Activated CD8-positive, alpha-beta memory T cell treated with anti-CD3 and anti-CD28 coated beads for 48 hours (primary cell): ENCODE measurements around the gene LSP1.
A peak's percentile ranks its signal among the peaks of the same experiment; 100 is the strongest.

ENCODE experiments used
- DNase-seq, 3 experiments: peaks; one replicate each; pipeline ENCODE4 v3.0.0-alpha.2; 2020; ENCODE audit warnings: low read depth in 2 of 3, low spot score in 2 of 3

Gene LSP1

DNA sequence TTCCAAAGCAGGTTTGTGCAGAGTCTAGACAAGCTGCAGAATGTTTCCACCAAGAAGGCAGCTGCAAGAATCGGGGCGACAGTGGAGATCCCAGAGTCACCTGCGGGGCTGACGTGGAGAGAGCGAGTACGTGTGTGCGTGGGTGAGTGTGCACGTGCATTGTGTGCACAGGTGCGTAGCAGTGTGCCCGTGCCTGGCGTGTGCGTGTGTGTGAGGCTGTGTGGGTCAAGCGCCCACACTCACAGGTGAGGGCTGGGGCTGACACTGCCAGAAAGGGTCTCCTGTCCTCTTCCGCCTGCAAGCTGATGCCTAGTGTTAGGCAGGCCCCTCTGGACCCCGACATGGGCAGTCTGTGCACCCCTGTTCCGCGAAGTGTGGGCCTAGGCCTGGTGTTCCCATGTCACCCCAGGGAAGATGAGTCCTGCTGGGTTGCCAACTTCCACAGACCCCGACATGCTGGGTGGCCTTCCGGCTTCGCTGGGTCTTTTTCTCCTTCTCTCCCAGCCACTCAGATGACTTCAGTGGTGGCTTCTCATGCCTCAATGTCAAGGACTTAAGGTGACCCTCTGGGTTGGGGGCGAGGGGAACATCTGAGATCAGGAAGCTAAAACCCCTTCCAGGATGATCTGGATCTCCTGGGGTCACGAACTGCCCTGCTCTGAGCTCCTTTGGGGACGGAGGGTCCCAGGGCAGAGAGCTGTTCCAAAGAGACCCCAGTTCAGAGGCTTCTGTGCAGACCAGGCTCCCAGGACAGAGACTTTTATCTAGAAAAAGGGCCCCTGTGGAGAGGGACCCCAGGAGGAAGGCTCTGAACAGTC, 28.5 kb upstream of the LSP1 start:
- DNase-seq = no peak

DNA sequence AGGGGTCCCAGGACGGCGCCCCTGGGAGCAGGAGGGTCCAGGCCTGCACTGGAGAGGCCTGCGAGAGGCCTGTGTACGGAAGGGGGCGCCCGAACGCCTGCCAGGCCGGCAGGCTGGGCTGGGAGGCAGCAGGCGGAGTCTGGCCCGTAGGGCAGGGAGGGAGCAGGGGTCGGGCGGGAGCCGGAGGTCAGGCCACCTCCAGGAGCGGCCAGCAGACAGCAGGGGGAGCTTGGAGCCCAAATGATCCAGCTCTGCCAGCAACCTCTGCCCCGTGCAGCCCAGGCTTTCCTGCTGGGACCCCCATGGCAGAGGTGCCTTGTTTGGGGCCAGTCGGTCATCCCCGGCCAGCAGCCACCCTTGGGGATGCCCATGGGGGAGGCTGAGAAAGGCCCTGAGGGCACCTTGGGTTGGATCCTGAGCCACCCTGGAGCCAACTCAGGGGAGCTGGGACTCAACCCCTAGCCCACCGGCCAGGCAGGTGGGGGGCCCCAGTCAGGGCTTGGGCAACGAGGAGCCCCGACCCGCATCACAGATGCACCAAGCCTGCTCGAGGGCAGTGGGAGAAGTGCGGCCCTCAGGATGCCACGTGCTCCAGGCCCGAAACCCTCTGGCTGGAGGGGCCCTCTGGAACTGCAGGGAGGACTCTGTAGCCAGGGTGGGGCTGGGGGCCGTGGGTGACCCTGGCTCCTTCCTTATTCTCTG, 27.7 kb upstream of the LSP1 start:
- DNase-seq = no peak

DNA sequence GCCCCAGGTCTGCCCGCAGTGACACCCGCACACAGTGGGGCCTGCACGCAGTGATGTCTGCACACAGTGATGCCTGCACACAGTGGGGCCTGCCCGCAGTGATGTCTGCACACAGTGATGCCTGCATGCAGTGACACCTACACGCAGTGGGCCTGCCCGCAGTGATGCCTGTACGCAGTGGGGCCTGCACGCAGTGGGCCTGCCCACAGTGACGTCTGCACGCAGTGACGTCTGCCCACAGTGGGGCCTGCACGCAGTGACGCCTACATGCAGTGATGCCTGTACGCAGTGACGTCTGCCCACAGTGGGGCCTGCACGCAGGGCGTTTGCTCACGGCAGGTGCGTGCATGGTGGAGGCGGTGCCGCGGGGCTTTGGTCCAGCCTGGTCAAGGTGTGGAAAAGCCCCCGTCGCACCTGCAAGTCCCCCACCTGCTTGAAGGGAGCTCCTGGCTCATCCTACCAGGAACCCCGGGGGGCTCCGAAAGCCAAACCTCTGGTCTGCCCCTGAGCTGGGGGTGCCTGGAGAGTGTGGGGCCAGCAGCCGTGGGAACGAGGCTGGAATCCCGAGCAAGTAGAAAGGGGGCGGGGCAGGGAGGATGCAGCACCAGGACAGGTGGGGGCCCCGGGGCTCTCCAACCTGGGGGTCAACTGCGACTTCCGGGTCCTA, 27.0 kb upstream of the LSP1 start:
- no peak for DNase-seq

DNA sequence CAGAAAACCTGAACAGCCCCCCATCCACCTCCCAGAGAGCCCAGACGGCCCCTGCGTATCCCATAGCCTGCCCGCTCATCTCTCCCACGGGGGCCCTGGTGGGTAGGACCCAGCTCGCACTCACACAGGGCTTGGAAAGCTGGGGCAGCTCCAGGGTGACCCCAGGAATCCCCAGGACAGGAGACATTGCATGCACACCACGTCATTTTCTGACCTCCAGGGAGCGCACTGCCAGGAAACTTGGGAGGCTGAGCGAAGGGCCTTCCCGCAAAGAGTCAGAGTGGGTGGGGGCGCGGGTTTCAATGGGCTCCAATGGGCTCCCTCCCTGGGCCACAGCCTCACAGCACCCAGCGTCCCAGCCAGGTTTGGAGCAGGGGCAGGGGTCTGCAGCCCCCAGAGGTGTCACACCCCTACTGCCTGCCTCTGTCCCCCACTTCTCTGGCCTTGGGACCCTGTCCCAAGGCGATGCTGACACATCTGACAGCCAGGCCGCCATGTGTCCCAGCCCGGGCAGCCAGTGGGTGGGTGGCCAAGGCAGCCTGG, 26.3 kb upstream of the LSP1 start:
- no peak for DNase-seq

DNA sequence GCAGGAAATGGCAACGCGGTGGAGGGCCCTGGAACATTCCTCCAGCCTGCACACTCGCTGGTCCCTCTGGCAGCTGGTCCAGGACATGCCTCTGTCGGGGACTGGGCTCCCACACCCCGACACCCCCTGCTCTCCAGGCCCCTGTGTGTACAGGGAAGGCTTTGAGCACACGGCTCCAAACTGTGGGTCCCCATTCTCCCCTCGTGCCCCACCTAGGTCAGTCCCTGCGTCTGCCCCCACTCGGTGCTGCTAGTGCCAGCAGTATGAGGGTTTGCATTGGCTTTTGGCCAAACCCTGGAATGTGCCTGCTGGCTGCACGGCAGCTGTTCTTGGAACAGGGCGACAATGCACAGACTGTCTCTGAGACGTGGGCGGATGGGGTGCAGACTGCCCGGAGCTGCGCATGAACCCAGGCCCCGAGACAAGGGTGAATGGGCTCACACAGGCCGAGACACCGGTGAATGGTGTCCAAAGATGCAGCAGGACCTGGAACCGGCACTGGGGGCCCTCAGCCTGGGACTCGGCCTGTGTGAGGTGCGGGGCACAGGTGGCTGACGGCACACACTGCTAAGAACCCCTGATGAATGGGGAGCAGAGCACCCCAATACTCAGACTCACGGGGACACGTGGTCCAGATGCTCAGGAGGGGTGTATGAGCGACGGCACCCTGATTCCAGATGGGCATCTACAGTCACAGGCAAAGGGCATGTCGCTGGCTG, 25.6 kb upstream of the LSP1 start:
- DNase-seq = no peak

DNA sequence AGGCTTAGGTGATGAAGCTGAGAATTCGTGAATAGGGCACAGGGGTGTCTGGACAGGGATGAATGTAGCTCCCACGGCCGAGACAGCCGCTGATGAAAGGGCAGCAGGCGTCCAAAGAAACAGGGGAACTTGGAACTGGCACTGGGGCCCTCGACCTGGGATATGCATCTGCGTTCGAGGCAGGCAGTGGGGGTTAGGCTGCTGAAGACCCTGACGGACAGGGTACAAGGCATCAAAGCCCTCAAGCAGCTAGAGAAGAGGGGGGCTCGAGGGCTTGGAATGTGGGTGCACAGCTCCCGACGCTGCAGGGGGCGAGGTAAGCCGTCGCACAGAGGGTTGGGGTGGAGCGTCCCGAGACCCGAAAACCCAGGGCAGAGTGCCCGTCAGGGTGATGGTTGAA, 25.0 kb upstream of the LSP1 start:
- DNase-seq = no peak

DNA sequence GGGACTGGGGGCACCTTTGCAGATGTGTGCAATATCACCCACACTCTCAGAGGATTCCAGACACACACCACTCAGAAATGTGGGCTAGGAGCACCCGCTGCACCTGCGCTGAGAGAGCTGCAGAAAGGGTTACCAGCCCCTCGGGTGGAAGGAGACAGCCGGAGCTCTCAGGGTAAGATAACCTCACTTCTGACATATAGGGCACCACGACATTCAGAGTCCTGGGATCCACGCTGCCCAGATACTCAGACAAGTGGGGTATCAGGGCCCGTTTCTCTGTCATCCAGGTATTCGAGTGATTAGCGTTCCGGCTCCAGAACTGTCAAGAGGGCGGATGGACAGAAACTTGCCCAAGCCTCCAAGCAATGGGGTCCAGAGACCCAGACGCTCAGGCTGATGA, 24.3 kb upstream of the LSP1 start:
- DNase-seq = no peak

DNA sequence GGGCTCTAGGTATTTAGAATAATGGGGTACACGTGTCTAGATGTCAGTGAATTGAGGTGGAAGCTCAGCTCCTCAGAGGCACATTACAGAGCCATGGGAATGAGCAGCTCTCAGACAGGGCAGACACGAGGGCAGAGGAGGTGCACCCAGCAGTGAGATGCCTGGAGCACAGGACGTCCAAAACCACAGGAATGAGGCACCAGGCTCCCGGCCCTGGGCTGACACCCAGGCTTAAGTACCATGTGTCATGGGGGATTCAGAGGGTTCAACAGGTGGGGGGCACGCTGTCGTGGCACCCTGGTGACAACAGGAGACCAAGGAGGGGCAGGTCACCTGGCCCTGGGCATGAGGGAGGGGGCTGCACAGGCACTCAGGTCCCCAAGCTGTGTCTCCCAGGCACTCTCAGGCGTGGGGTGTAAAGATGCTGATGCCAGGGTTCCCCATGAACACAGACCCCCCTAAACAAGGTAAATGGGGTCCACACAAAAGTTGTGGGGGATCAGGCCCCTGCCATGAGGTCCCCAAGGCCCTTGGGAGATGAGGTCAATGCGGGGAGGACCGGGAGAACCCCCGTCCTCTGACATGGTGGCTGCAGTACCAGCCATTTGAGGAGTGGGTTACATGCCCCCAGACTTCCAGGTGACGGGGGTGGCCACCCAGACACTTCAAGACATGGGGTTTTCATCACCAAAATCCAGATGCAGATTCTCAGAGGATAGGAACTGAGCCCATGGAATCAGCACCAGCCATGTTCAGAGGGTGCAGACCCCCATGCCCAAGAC, 23.7 kb upstream of the LSP1 start:
- DNase-seq = no peak

DNA sequence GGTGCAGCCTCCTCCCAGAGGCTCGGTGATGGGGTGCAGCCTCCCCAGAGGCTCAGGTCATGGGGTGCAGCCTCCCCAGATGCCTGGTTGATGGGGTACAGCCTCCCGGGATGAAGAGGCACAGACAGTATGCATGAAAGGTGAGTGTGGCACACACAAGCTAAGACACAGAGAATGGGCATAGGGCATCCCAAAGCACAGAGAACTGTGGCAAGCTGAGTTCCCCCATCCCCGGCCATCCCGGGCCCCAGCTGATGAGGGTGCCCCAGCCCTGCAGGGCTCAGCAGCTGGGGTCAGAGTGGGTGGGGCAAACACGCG, 22.9 kb upstream of the LSP1 start:
- no peak for DNase-seq

DNA sequence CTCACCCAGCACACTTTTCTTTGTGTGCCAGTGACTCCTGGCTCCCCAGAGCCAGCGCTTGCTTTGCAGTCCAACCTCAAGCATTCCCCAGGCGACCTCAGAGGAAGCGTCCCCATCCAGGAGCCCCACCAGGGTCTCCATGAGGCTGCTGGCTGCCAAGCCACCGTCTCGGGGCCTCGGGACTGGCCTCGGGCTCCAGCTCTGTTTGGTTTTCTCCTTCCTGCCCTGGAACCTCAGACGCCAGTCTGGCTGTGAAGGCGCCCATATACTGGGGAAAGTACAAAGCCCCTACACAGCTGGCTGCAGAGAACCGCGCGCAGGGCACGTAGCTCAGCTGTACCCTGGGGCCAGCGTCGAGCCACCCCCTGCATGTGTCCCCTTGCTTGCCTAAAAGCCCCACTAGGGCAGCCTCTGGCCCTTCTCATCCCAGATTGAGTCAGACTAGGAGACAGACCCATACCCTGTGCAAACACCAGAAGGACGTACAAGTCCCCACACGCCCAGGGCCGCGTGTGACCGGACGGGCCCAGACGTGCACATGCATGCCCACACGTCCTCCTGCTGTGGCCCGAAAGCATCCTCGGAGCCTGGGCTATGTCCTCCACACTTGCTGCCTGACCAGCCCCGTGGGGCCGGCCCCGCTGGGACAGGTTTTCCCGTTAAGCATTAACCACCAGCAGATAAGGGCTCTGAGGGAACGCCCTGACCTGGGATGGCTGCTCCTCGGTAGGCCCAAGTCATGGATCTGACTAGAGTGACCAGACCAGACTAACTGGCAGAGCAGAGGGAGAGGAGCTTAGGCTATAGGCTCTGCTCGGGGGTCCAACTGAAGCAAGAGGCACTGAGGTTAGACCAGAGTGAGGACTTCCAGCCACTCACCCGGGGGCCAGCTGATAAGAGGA, 22.3 kb upstream of the LSP1 start:
- DNase-seq = no peak

DNA sequence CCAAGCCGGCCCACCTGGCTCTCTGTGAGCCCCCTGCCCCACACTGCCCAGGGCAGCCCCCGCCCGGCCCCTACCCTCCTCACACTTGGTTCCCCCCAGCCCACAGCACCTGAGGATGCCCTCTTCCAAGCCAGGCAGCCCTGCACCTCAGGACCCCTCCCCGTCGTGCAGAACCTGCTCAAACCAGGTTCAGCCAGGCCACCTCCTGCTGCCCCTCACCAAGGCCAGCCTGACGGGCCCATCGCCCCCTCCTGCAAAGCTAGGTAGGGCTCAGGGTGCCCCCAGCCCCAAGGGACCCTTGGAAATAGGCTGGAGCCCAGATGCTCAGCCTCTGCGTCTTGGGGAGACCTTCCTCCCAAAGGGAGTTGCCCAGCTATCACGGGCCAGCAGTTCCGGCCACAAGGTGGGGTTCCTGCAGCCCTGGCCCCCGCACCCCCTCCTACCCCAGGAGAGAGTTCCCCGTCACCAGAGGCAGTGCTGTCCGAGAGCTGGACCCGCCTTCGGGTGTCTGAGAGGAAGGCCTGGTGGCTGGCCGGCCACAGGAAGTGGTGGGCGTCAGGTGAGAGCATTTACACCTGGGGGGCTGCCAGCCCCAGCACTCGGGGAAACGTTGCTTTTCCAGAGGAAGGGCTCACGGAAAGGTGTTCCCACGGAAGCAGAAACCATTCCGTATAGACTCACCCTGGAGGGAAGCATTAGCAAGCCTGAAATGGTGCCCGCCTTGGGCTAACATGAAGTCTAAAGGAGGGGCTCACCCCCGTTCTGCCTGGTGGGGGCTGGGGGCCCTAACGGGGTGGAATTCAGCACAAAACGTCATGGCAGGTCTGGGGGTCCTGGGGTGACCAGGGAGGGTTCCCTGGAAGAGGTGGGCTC, 21.3 kb upstream of the LSP1 start:
- no peak for DNase-seq

DNA sequence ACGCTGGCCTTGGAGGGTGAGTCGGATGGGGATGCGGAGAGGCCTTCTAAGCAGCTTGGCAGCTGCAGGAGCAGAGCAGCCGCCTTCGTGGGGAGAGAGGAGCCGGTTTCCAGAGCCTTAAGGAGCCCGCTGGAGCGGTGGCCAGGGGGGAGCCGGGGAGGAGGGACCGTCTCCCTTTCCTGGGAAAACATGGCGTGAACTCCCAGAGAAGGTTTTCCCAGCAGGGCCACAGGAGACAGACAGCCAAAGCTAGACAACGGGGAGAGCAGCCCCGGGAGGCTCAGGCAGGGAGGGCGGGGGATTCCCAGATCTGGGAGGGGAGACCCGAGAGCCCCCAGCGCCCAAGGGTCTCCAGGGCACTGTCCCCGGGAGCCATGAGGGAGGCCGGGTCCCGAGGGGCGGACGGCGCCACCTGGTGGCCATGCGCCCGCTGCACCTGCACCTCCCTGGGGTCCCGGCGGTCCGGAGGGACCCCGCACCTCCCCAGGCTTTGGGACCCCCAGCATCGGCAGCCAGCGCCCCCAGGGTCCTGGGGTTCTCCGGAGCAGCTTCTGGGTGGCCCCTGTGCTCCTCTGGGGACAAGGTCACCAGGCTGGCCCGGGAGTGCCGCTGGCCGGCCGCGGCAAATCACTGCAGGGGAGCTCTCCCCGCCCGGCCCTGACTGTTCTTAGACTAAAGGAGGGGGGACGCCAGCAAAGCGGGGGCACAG, 20.5 kb upstream of the LSP1 start:
- DNase-seq = peak in 2 of 3 experiments; percentile 72 to 77

DNA sequence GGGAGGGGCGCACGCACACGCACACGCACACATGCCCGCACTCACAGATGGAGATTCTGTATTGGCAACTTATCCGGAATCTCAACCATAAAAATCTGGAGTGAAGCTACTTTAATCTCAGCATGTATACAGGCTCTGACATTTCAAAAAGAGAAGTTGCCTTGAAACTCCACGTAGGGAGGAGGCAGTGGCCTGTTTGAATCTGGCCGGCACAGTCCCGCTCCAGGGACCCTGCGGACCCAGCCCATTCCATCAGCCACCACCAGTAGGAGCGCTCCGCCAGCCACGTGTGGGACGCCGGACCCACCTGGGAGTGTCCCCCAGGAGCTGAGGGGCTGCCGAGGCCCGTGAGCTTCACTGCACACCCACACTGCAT, 20.0 kb upstream of the LSP1 start:
- DNase-seq = no peak

DNA sequence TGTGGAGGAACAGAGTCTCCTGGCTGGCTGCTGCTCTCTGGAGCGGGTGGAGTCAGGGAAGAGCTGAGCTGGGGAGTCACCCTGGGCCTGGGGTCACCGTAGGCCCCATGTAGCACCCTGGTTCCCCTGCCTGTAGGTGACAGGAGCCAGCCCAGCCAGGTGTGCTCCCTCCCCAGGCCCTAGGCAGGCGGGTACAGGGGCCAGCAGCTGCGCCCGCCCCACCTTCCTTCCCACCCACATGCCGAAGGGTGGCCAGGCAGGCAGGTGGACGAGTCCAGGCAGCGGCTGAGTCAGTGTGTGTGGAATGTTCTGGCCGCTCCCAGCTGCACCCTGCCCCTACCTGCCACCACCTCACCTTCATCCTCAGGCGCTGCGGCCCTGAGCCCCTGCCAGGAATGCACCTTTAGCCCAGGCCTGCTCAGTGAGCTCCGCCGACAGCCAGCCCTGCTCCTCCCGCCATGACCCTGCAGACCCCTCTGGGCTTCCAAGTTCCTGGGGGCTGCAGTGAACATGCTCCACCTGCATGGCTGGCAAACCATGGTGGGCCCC, 18.7 kb upstream of the LSP1 start:
- DNase-seq = no peak

DNA sequence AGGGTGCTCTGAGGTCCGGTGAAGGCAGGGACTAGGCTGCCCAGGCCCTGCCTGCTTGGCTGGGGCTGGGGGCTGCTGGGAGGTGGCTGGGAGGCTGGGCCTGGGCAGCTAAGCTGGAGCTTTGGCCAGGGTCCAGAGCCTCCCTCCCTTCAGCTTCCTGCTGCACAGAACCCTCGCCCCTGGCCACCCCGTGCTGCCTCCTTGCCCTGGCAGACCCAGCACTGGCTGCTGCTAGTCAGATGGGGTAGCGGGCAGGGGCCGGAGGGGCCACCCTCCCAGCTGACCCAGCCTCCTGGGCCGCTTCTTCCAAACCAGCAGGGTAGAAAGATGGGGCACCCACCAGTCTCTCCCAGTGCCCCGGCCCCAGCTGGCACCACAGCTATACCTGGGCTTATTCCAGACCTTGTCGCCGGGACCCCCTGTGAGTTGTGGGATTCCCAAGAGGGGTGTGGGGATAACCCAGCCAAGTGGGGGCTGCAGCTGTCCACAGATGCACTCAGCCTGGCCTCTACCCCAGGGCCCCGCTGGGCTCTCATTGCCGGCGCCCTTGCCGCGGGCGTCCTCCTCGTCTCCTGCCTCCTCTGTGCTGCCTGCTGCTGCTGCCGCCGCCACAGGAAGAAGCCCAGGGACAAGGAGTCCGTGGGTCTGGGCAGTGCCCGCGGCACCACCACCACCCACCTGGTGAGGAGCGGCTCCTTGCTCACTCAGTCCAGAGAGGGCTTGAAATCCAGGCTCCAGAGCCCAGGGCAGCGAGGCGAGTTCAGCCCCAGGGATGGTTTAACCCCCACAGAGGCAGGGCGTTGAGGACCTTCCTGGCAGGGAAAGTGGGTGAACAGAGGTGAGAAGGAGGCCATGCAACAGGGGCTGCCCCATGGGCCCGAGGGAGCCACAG, 17.9 kb upstream of the LSP1 start, which contains the start of gene SYT8:
Gene SYT8 (plus strand): TSS at position 212 of the 892 bp plus-strand sequence. CDS start 116 bp downstream, at position 328.
- no peak for DNase-seq

DNA sequence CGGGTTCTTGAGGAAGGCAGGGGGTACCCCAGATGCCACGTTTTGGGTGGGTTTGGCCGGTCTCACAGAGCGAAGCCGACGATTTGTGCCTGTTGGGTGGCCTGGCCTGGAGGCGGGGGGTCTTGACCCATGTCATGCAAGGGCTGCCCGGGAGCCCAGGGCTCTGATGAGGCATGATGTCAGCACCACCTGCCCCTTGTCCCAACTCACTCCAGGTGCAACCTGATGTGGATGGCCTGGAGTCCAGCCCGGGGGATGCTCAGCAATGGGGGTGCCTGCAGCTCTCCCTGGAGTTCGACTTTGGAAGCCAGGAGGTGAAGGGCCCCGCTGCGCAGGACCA, 17.2 kb upstream of the LSP1 start:
- no peak for DNase-seq
